ENCODE measurements around the gene ZNF276.
"Not testable (repeated sequence)": the region's sequence is repeated elsewhere in the genome, so short reads cannot be mapped to it uniquely, and the experiment has no call there.

Gene ZNF276

GRCh38 chr16:89720813-89721545 lies at the start of gene ZNF276, which contains the start of gene VPS9D1:
TSS of gene ZNF276 (plus strand) at chr16:89721537. CDS start at chr16:89721641, 104 bp downstream.
TSS of gene VPS9D1 (minus strand) at chr16:89720898. CDS start at chr16:89720861, 37 bp downstream.
- DNase-seq (ENCODE audit: low read depth): no peak

GRCh38 chr16:89671565-89671964 lies 49.8 kb upstream of the ZNF276 start:
- DNase-seq (ENCODE audit: low read depth): not testable (repeated sequence)

- DNase-seq (ENCODE audit: low read depth): no peak
Observed at GRCh38 chr16:89672177-89672941, 49.0 kb upstream of the ZNF276 start.

- no peak for DNase-seq (ENCODE audit: low read depth)
Observed at GRCh38 chr16:89678258-89678657, 43.1 kb upstream of the ZNF276 start.

GRCh38 chr16:89685916-89686315 lies 35.4 kb upstream of the ZNF276 start:
- no peak for DNase-seq (ENCODE audit: low read depth)

- no peak for DNase-seq (ENCODE audit: low read depth)
Observed at GRCh38 chr16:89686520-89687091, 34.7 kb upstream of the ZNF276 start, which contains the start of gene CDK10. TSS of gene CDK10 (plus strand) at chr16:89686689. CDS start at chr16:89686711, 22 bp downstream.

GRCh38 chr16:89687092-89687940 lies 34.0 kb upstream of the ZNF276 start:
- DNase-seq (ENCODE audit: low read depth): no peak

GRCh38 chr16:89688395-89688794 lies 32.9 kb upstream of the ZNF276 start:
- no peak for DNase-seq (ENCODE audit: low read depth)

GRCh38 chr16:89689142-89689541 lies 32.2 kb upstream of the ZNF276 start:
- no peak for DNase-seq (ENCODE audit: low read depth)

GRCh38 chr16:89689621-89690020 lies 31.7 kb upstream of the ZNF276 start:
- DNase-seq (ENCODE audit: low read depth): not testable (repeated sequence)

GRCh38 chr16:89690392-89690901 lies 30.9 kb upstream of the ZNF276 start:
- no peak for DNase-seq (ENCODE audit: low read depth)

GRCh38 chr16:89691231-89691985 lies 29.9 kb upstream of the ZNF276 start:
- no peak for DNase-seq (ENCODE audit: low read depth)

- no peak for DNase-seq (ENCODE audit: low read depth)
Observed at GRCh38 chr16:89691986-89692569, 29.3 kb upstream of the ZNF276 start.

GRCh38 chr16:89693289-89693731 lies 28.0 kb upstream of the ZNF276 start:
- no peak for DNase-seq (ENCODE audit: low read depth)

- DNase-seq (ENCODE audit: low read depth): no peak
Observed at GRCh38 chr16:89693931-89694783, 27.2 kb upstream of the ZNF276 start.

- DNase-seq (ENCODE audit: low read depth): not testable (repeated sequence)
Observed at GRCh38 chr16:89694784-89695085, 26.6 kb upstream of the ZNF276 start.

- no peak for DNase-seq (ENCODE audit: low read depth)
Observed at GRCh38 chr16:89695086-89695874, 26.1 kb upstream of the ZNF276 start.

- DNase-seq (ENCODE audit: low read depth): no peak
Observed at GRCh38 chr16:89695875-89696669, 25.3 kb upstream of the ZNF276 start.
